NCI-H446 treated with DMSO at 0.1 percent for 48 hours (cell line): ENCODE data around the gene LPP.

Experiments used
- DNase-seq: peaks from one replicate; lab custom pipeline; 2025; lab: John Stamatoyannopoulos, UW

The LPP gene

GRCh38 chr3:188220988-188221818 is 67.2 kb downstream of the LPP start:
- no peak for DNase-seq

GRCh38 chr3:188223936-188224335 is 70.0 kb downstream of the LPP start:
- DNase-seq: no peak

- no peak for DNase-seq
These were observed 73.5 kb downstream of the LPP start for GRCh38 chr3:188227442-188227841.

GRCh38 chr3:188229177-188229576 is 75.2 kb downstream of the LPP start:
- DNase-seq: no peak

- no peak for DNase-seq
These were observed 75.8 kb downstream of the LPP start for GRCh38 chr3:188229726-188230125.

GRCh38 chr3:188230962-188231361 is 77.0 kb downstream of the LPP start:
- no peak for DNase-seq

- no peak for DNase-seq
These were observed 77.5 kb downstream of the LPP start for GRCh38 chr3:188231456-188231855.

GRCh38 chr3:188232656-188233055 is 78.7 kb downstream of the LPP start:
- DNase-seq: no peak

- DNase-seq: no peak
These were observed 79.4 kb downstream of the LPP start for GRCh38 chr3:188233320-188233719.

GRCh38 chr3:188234132-188234531 is 80.2 kb downstream of the LPP start:
- no peak for DNase-seq

GRCh38 chr3:188236271-188236670 is 82.3 kb downstream of the LPP start:
- no peak for DNase-seq

GRCh38 chr3:188239035-188239434 is 85.1 kb downstream of the LPP start:
- DNase-seq: no peak

GRCh38 chr3:188239577-188239976 is 85.6 kb downstream of the LPP start:
- no peak for DNase-seq

- DNase-seq: no peak
These were observed 86.4 kb downstream of the LPP start for GRCh38 chr3:188240189-188240981.

- no peak for DNase-seq
These were observed 87.1 kb downstream of the LPP start for GRCh38 chr3:188241072-188241471.

GRCh38 chr3:188241883-188242282 is 87.9 kb downstream of the LPP start:
- DNase-seq: no peak

GRCh38 chr3:188242436-188243123 is 88.6 kb downstream of the LPP start:
- no peak for DNase-seq

GRCh38 chr3:188243124-188243795 is 89.3 kb downstream of the LPP start:
- no peak for DNase-seq

- no peak for DNase-seq
These were observed 90.5 kb downstream of the LPP start for GRCh38 chr3:188244395-188244861.

GRCh38 chr3:188246905-188247304 is 92.9 kb downstream of the LPP start:
- DNase-seq: no peak

- DNase-seq: no peak
These were observed 94.1 kb downstream of the LPP start for GRCh38 chr3:188248036-188248561.
